ENCODE data around the gene TTYH2. TPM values are rescaled to one million over a fixed set of nuclear protein-coding genes. Genes with fewer than 3 reads are reported as not detected.

TTYH2 gene
- polyA plus RNA-seq, 3 donors: 12.3 to 57.4 (median 18.7) TPM

DNA sequence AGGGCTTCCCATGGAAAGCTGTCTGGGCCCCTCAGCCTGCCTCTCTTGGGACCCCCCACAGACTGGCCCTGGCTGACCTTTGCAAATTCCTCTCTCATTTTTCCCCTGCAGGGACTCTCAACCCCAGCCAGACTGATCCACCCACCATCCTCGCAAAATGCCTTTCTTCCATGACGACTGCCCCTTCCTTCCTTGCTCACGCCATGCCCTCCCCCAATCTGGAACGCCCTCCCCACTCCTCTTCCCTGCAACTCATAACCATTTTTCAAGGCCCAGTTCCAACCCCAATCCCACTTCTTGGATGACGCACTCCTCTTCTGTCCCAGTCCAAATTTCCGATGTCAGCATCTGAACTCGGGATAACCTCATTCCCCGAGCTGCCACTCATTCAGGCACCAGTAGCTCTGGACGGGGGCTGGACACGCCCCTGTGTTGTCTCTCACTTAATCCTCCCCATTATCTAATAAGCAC lies 59.4 kb downstream of the TTYH2 start:
- no peak overlapping the region for H3K27ac Mint-ChIP-seq
- H3K4me2 ChIP-seq (replicated peaks; ENCODE audit: extremely low read depth, low read length, poor library complexity, severe bottlenecking): no peak overlapping the region
- H3K4me3 Mint-ChIP-seq: peak overlapping the region in 1 of 2 donors; percentile 16
- peaks cover 3 to 22% of the 10 kb centered on the region in 2 donors for H3K27me3 ChIP-seq (ENCODE audit: control insufficient read depth in 2 of 2, insufficient read depth in 2 of 2, low read length in 2 of 2)
- H3K79me2 ChIP-seq (ENCODE audit: insufficient read depth, low read length): no peaks in the 10 kb centered on the region
- H3K9ac ChIP-seq (ENCODE audit: insufficient read depth, low read length, poor library complexity, severe bottlenecking): no peak overlapping the region
- no peak overlapping the region for H3K27ac ChIP-seq (ENCODE audit: low read depth in 1 of 2, low read length in 2 of 2)
- no peaks in the 10 kb centered on the region for H3K36me3 ChIP-seq (replicated peaks in 1 of 2; ENCODE audit: control insufficient read depth in 1 of 2, insufficient read depth in 2 of 2, low read length in 2 of 2)
- H2AFZ ChIP-seq (ENCODE audit: insufficient read depth, low read depth, low read length, poor library complexity, severe bottlenecking): no peak overlapping the region
- H3K9me3 ChIP-seq (replicated peaks in 1 of 2; ENCODE audit: control insufficient read depth in 1 of 2, insufficient read depth in 1 of 2, low read length in 2 of 2): no peaks in the 10 kb centered on the region
- peaks cover 14% of the 10 kb centered on the region in 2 donors for H3K4me1 ChIP-seq (ENCODE audit: control insufficient read depth in 1 of 2, insufficient read depth in 2 of 2, low read length in 2 of 2)
- TF ChIP-seq CTCF (IDR thresholded peaks at IDR 0.05): no peak
- H3K9me3 Mint-ChIP-seq: peaks cover 0 to 3% (median 0%) of the 10 kb centered on the region in 7 donors
- peaks cover 29% of the 10 kb centered on the region for H3K4me1 Mint-ChIP-seq
- no peaks in the 10 kb centered on the region for H4K20me1 ChIP-seq (ENCODE audit: insufficient read depth, low read length)
- peaks cover 0 to 1% of the 10 kb centered on the region in 2 donors for H3K36me3 Mint-ChIP-seq
- intact Hi-C loops (cut with micrococcal nuclease): no loop called here
- H3K4me3 ChIP-seq (replicated peaks in 1 of 3; ENCODE audit: low read depth in 2 of 3, low read length in 3 of 3): no peak overlapping the region
- WGBS (ENCODE audit: insufficient coverage): 91% methylated on average over 5 of the region's 10 CpGs
- no peak for DNase-seq
- H3K27me3 Mint-ChIP-seq (ENCODE audit: low read depth in 3 of 3): peaks cover 32 to 41% (median 41%) of the 10 kb centered on the region in 3 donors

DNA sequence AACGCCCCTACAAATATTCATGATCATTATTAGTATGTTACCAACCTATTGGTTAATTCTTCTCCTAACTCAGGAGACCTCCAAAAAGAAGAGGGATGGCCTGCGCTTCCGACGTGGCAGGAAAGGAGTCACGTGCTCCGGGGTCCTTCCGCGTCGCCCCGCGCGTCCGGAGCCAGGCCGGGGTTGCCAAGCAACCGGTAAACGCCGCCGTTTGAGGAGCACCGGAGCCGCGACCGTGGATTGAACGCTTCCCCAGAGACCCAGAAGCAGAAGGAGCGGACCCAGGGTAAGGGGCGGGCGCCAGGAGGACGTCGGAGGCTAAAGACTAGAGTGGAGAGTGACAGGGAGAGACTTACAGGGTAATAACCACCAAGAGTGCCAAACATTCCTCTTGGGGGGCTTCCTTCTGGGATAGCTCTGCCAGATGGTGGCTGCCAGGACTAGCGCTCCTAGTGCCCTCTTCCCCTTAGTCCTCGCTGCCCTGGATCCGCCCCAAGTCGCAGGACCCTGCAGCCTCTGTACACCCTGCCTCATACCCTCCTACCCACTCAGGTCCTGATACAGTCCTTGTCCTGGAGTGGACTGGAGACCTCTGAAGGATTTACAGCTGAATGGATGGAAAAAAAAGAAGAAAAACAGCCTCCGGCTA lies 60.8 kb downstream of the TTYH2 start, which contains the start of gene DNAI2:
Gene DNAI2 (plus strand): TSS at position 175 of the 649 bp plus-strand sequence. CDS start 7,584 bp downstream, outside the sequence.
- H3K27ac ChIP-seq (ENCODE audit: low read depth in 1 of 2, low read length in 2 of 2): no peak within 1 kb of the TSS

More for the DNA sequence above, 60.8 kb downstream of the TTYH2 start, which contains the start of gene DNAI2:
- Mint-ChIP-seq H3K4me3 (peak within 1 kb of the TSS; percentile 61 to 84), H3K27me3 (ENCODE audit: low read depth in 3 of 3) (peaks cover 28% of the 10 kb centered on the region in 3 donors), H3K4me1 (peaks cover 25% of the 10 kb centered on the region), H3K9me3 (no peaks in the 10 kb centered on the region), H3K27ac (peak within 1 kb of the TSS in 6 of 7 donors; percentile 36 to 80 (median 71)), H3K36me3 (peaks cover 0 to 1% of the 10 kb centered on the region in 2 donors)
- H3K4me2 ChIP-seq (replicated peaks; ENCODE audit: extremely low read depth, low read length, poor library complexity, severe bottlenecking): peak within 1 kb of the TSS; percentile 54
- peaks cover 14% of the 10 kb centered on the region in 2 donors for H3K4me1 ChIP-seq (ENCODE audit: control insufficient read depth in 1 of 2, insufficient read depth in 2 of 2, low read length in 2 of 2)
- H3K36me3 ChIP-seq (replicated peaks in 1 of 2; ENCODE audit: control insufficient read depth in 1 of 2, insufficient read depth in 2 of 2, low read length in 2 of 2): no peaks in the 10 kb centered on the region
- no peaks in the 10 kb centered on the region for H4K20me1 ChIP-seq (ENCODE audit: insufficient read depth, low read length)
- H3K9ac ChIP-seq (ENCODE audit: insufficient read depth, low read length, poor library complexity, severe bottlenecking): peak within 1 kb of the TSS; percentile 24
- no peak for TF ChIP-seq CTCF (IDR thresholded peaks at IDR 0.05)
- DNase-seq: peak in 1 of 3 donors; percentile 40
- peaks cover 3 to 16% of the 10 kb centered on the region in 2 donors for H3K27me3 ChIP-seq (ENCODE audit: control insufficient read depth in 2 of 2, insufficient read depth in 2 of 2, low read length in 2 of 2)
- no peaks in the 10 kb centered on the region for H3K9me3 ChIP-seq (replicated peaks in 1 of 2; ENCODE audit: control insufficient read depth in 1 of 2, insufficient read depth in 1 of 2, low read length in 2 of 2)
- no peaks in the 10 kb centered on the region for H3K79me2 ChIP-seq (ENCODE audit: insufficient read depth, low read length)
- peak within 1 kb of the TSS in 1 of 3 experiments; percentile 49 for H3K4me3 ChIP-seq (replicated peaks in 1 of 3; ENCODE audit: low read depth in 2 of 3, low read length in 3 of 3)
- under 1% methylated on average over 24 of the region's 33 CpGs for WGBS (ENCODE audit: insufficient coverage)
- intact Hi-C loops (cut with micrococcal nuclease): no loop called here
- peak within 1 kb of the TSS; percentile 37 for H2AFZ ChIP-seq (ENCODE audit: insufficient read depth, low read depth, low read length, poor library complexity, severe bottlenecking)
